Calu3 (cell line): ENCODE measurements around the gene CCDC192. TPM values are rescaled to one million over a fixed set of nuclear protein-coding genes. Genes with fewer than 3 reads are reported as not detected.

ENCODE experiments used
- BruUV-seq: library from RNA; stranded (reverse); fragments of 400-500 nt; replicated peaks from 2 replicates; lab custom pipeline; 2021; lab: Mats Ljungman, UMichigan
- CTCF ChIA-PET: fragments of 300-600 bp; sonication (Branson Sonifier 250); formaldehyde crosslinking; loops from one replicate; lab custom pipeline; 2022; ENCODE audit warnings: antibody characterized with exemption; lab: Charles Lee
- DNase-seq: peaks from one replicate; pipeline ENCODE4 v3.0.0; 2022
- H3K27ac Mint-ChIP-seq: one replicate; pipeline ENCODE4 v1.8.0; 2022; ENCODE audit warnings: mixed read lengths; ENCODE audit not compliant: unreplicated experiment
- H3K27me3 Mint-ChIP-seq: one replicate; pipeline ENCODE4 v1.8.0; 2022; ENCODE audit warnings: mixed read lengths; ENCODE audit not compliant: unreplicated experiment
- H3K36me3 Mint-ChIP-seq: one replicate; pipeline ENCODE4 v1.8.0; 2022; ENCODE audit warnings: mild to moderate bottlenecking, moderate library complexity, mixed read lengths; ENCODE audit not compliant: insufficient read depth, unreplicated experiment
- H3K4me1 Mint-ChIP-seq: one replicate; pipeline ENCODE4 v1.8.0; 2022; ENCODE audit warnings: mild to moderate bottlenecking, low read depth, mixed read lengths; ENCODE audit not compliant: unreplicated experiment
- H3K4me3 Mint-ChIP-seq: one replicate; pipeline ENCODE4 v1.8.0; 2022; ENCODE audit warnings: mild to moderate bottlenecking, low read depth, moderate library complexity, mixed read lengths; ENCODE audit not compliant: unreplicated experiment
- H3K9me3 Mint-ChIP-seq: one replicate; pipeline ENCODE4 v1.8.0; 2022; ENCODE audit warnings: low read depth, mixed read lengths; ENCODE audit not compliant: unreplicated experiment
- CTCF ChIP-seq: fragments of 200-600 bp; IDR thresholded peaks from one replicate; pipeline ENCODE4 v1.8.0; 2022; ENCODE audit warnings: antibody characterized with exemption; ENCODE audit not compliant: unreplicated experiment
- intact Hi-C: fragments of 100-400 bp; cut with micrococcal nuclease; formaldehyde crosslinking; loops from one replicate; pipeline ENCODE4 v1.10.0; 2022; ENCODE audit not compliant: unreplicated experiment
- total RNA-seq: library from RNA; stranded (reverse); gene quantifications from 2 replicates; pipeline ENCODE4 v1.2.3, GENCODE V29; 2022

The CCDC192 gene
- total RNA-seq, 1 experiment from 2014 or later: 2.5 TPM

- no peaks in the 10 kb centered on the region for H3K36me3 Mint-ChIP-seq
- H3K4me1 Mint-ChIP-seq: peaks cover 15% of the 10 kb centered on the region
- no peak overlapping the region for H3K27ac Mint-ChIP-seq
- no peaks in the 10 kb centered on the region for H3K9me3 Mint-ChIP-seq
- H3K27me3 Mint-ChIP-seq: no peaks in the 10 kb centered on the region
- CTCF ChIA-PET: interaction anchor here (0.8 to 1.3 kb wide), 2 partner anchors 11 to 26 kb away, joined by 4 to 5 read pairs; no protein-coding TSS in a partner anchor
- no TSS peak for BruUV-seq
- no peak overlapping the region for H3K4me3 Mint-ChIP-seq
- intact Hi-C loops: no loop called here
- TF ChIP-seq CTCF: no peak
- no peak for DNase-seq
Observed at GRCh38 chr5:127872494-127872893, 169.3 kb downstream of the CCDC192 start.

GRCh38 chr5:127875235-127876021 lies 172.2 kb downstream of the CCDC192 start:
- Mint-ChIP-seq H3K27me3 (no peaks in the 10 kb centered on the region), H3K27ac (no peak overlapping the region), H3K9me3 (no peaks in the 10 kb centered on the region), H3K4me1 (peaks cover 18% of the 10 kb centered on the region), H3K4me3 (no peak overlapping the region), H3K36me3 (peaks cover 5% of the 10 kb centered on the region)
- intact Hi-C loops: loop anchor here (1.0 to 5.0 kb wide), 6 partner anchors 102 to 619 kb away; no protein-coding TSS in a partner anchor
- CTCF ChIA-PET: interaction anchor here (0.6 to 3.0 kb wide), 24 partner anchors 10 to 311 kb away, joined by 3 to 13 read pairs (median 4); no protein-coding TSS in a partner anchor
- TF ChIP-seq CTCF: peak; percentile 42
- DNase-seq: peak; percentile 84
- BruUV-seq: no TSS peak

- H3K4me3 Mint-ChIP-seq: no peak overlapping the region
- intact Hi-C loops: loop anchor here (2.0 to 5.0 kb wide), 4 partner anchors 101 to 321 kb away; no protein-coding TSS in a partner anchor
- H3K27me3 Mint-ChIP-seq: no peaks in the 10 kb centered on the region
- TF ChIP-seq CTCF: no peak
- peaks cover 23% of the 10 kb centered on the region for H3K4me1 Mint-ChIP-seq
- CTCF ChIA-PET: interaction anchor here (0.6 to 3.0 kb wide), 20 partner anchors 9 to 248 kb away, joined by 3 to 13 read pairs (median 4); no protein-coding TSS in a partner anchor
- BruUV-seq: no TSS peak
- no peak for DNase-seq
- H3K36me3 Mint-ChIP-seq: peaks cover 6% of the 10 kb centered on the region
- H3K27ac Mint-ChIP-seq: no peak overlapping the region
- H3K9me3 Mint-ChIP-seq: no peaks in the 10 kb centered on the region
Observed at GRCh38 chr5:127876384-127876783, 173.2 kb downstream of the CCDC192 start.

GRCh38 chr5:127878174-127878750 lies 175.1 kb downstream of the CCDC192 start:
- Mint-ChIP-seq H3K36me3 (peaks cover 19% of the 10 kb centered on the region), H3K27ac (peak overlapping the region; percentile 86), H3K4me3 (no peak overlapping the region), H3K9me3 (no peaks in the 10 kb centered on the region), H3K27me3 (no peaks in the 10 kb centered on the region), H3K4me1 (peaks cover 36% of the 10 kb centered on the region)
- TF ChIP-seq CTCF: peak; percentile 91
- DNase-seq: peak; percentile 88
- intact Hi-C loops: loop anchor here (1.0 to 5.0 kb wide), 4 partner anchors 99 to 319 kb away; no protein-coding TSS in a partner anchor
- no TSS peak for BruUV-seq
- CTCF ChIA-PET: interaction anchor here (0.5 to 1.7 kb wide), 20 partner anchors 13 to 331 kb away, joined by 3 to 11 read pairs (median 5); partner anchors contain the start of gene SLC12A2
